GDM1 (cell line): Measurements from ENCODE around the gene ITGA1.
"Not testable (repeated sequence)": the region's sequence is repeated elsewhere in the genome, so short reads cannot be mapped to it uniquely, and the experiment has no call there.

Source experiments
- DNase-seq: peaks from one replicate; lab custom pipeline; 2025; lab: John Stamatoyannopoulos, UW

The ITGA1 gene

GRCh38 chr5:52787600-52788504 lies at the start of gene ITGA1, which contains the start of gene PELO:
Gene ITGA1 (plus strand): TSS chr5:52787916. CDS start chr5:52788354, 438 bp downstream.
Gene PELO (plus strand): TSS chr5:52787916. CDS start chr5:52800395, 12,479 bp downstream.
- no peak for DNase-seq

GRCh38 chr5:52738095-52738506 lies 49.6 kb upstream of the ITGA1 start:
- no peak for DNase-seq

- DNase-seq: no peak
These were observed 47.7 kb upstream of the ITGA1 start for GRCh38 chr5:52740007-52740406.

- DNase-seq: no peak
These were observed 44.7 kb upstream of the ITGA1 start for GRCh38 chr5:52743012-52743411.

GRCh38 chr5:52743529-52743928 lies 44.2 kb upstream of the ITGA1 start:
- no peak for DNase-seq

- no peak for DNase-seq
These were observed 43.7 kb upstream of the ITGA1 start for GRCh38 chr5:52743970-52744369.

- DNase-seq: not testable (repeated sequence)
These were observed 42.8 kb upstream of the ITGA1 start for GRCh38 chr5:52744867-52745458.

GRCh38 chr5:52746539-52746938 lies 41.2 kb upstream of the ITGA1 start:
- DNase-seq: no peak

- no peak for DNase-seq
These were observed 39.1 kb upstream of the ITGA1 start for GRCh38 chr5:52748590-52748989.

- DNase-seq: no peak
These were observed 38.0 kb upstream of the ITGA1 start for GRCh38 chr5:52749666-52750065.

GRCh38 chr5:52751137-52751536 lies 36.6 kb upstream of the ITGA1 start:
- DNase-seq: no peak

- DNase-seq: no peak
These were observed 33.7 kb upstream of the ITGA1 start for GRCh38 chr5:52754051-52754450.

- no peak for DNase-seq
These were observed 30.2 kb upstream of the ITGA1 start for GRCh38 chr5:52757527-52757926.

GRCh38 chr5:52758014-52758413 lies 29.7 kb upstream of the ITGA1 start:
- no peak for DNase-seq

- DNase-seq: no peak
These were observed 28.4 kb upstream of the ITGA1 start for GRCh38 chr5:52759331-52759730.

- no peak for DNase-seq
These were observed 26.9 kb upstream of the ITGA1 start for GRCh38 chr5:52760695-52761366.

- DNase-seq: no peak
These were observed 20.4 kb upstream of the ITGA1 start for GRCh38 chr5:52767217-52767743.

GRCh38 chr5:52767766-52768480 lies 19.8 kb upstream of the ITGA1 start:
- no peak for DNase-seq

- no peak for DNase-seq
These were observed 18.7 kb upstream of the ITGA1 start for GRCh38 chr5:52769061-52769460.

GRCh38 chr5:52770287-52770939 lies 17.3 kb upstream of the ITGA1 start:
- DNase-seq: no peak

GRCh38 chr5:52771343-52772039 lies 16.2 kb upstream of the ITGA1 start:
- no peak for DNase-seq
